ENCODE measurements around the gene GTPBP8.

DNA sequence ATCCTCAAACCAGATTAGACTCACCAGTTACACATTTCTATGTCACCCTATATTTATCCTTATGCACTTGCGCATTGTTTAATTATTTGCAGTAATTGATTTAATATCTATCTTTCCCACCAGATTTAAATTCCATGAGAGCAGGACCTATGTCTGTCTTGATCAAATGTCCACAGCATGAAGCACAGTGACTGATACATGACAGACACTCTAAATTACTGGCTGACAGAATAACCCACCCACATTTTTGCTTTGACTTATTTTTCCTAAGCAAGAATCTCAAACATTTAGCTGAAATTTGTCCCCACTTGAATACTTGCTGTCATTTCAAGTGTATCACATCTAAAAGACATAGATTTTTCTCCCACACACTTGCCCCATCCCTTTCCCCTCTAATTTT, 23.4 kb upstream of the GTPBP8 start:
- TF ChIP-seq, protein P1, sequence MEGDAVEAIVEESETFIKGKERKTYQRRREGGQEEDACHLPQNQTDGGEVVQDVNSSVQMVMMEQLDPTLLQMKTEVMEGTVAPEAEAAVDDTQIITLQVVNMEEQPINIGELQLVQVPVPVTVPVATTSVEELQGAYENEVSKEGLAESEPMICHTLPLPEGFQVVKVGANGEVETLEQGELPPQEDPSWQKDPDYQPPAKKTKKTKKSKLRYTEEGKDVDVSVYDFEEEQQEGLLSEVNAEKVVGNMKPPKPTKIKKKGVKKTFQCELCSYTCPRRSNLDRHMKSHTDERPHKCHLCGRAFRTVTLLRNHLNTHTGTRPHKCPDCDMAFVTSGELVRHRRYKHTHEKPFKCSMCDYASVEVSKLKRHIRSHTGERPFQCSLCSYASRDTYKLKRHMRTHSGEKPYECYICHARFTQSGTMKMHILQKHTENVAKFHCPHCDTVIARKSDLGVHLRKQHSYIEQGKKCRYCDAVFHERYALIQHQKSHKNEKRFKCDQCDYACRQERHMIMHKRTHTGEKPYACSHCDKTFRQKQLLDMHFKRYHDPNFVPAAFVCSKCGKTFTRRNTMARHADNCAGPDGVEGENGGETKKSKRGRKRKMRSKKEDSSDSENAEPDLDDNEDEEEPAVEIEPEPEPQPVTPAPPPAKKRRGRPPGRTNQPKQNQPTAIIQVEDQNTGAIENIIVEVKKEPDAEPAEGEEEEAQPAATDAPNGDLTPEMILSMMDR (optimal IDR thresholded peaks at IDR 0.05 in 1 of 3, IDR thresholded peaks at IDR 0.05 in 1 of 3, conservative IDR thresholded peaks at IDR 0.05 in 1 of 3; ENCODE audit: extremely low read depth in 1 of 3, insufficient read depth in 2 of 3, low read length in 3 of 3) = no peak
- no peak for TF ChIP-seq EZH2 (IDR thresholded peaks at IDR 0.05; ENCODE audit: low read length)

Measured in keratinocyte (primary cell).